Natural killer cell (primary cell): ENCODE results near the gene AGXT. TPM values are rescaled to one million over a fixed set of nuclear protein-coding genes. Genes with fewer than 3 reads are reported as not detected.

Experiments
- ATAC-seq, 3 donors: fragments of 150-1000 bp in 2 of 3; fragments of 200-7000 bp in 1 of 3; cut with Tn5 transposase; 1 replicate in 1 of 3; 2 replicates in 2 of 3; pipeline ENCODE4 v1.10.0; 2021; ENCODE audit warnings: mild to moderate bottlenecking in 2 of 3, moderate library complexity in 2 of 3
- DNase-seq, 2 donors: peaks; one replicate each; pipeline versions ENCODE4 v3.0.0 to v3.0.0-alpha.2; 2013 to 2021; ENCODE audit warnings: mixed read lengths in 1 of 2
- H3K27ac ChIP-seq: one replicate; pipeline ENCODE4 v1.5.1; 2013; ENCODE audit warnings: mild to moderate bottlenecking, low read length
- H3K27me3 ChIP-seq: one replicate; pipeline ENCODE4 v1.6.1; 2013; ENCODE audit warnings: low read length; ENCODE audit not compliant: control insufficient read depth, insufficient read depth
- H3K36me3 ChIP-seq: one replicate; pipeline ENCODE4 v1.6.1; 2013; ENCODE audit warnings: low read length; ENCODE audit not compliant: control insufficient read depth, insufficient read depth
- H3K4me1 ChIP-seq: one replicate; pipeline ENCODE4 v1.6.1; 2013; ENCODE audit warnings: low read length; ENCODE audit not compliant: control insufficient read depth, insufficient read depth
- H3K4me3 ChIP-seq: one replicate; pipeline ENCODE4 v1.5.1; 2013; ENCODE audit warnings: low read length
- H3K9me3 ChIP-seq: one replicate; pipeline ENCODE4 v1.6.1; 2013; ENCODE audit warnings: low read length; ENCODE audit not compliant: control insufficient read depth, insufficient read depth
- H3K27ac Mint-ChIP-seq, 2 donors: one replicate each; pipeline ENCODE4 v1.8.0; 2022; ENCODE audit warnings: mild to moderate bottlenecking in 2 of 2, mixed read lengths in 2 of 2, moderate library complexity in 1 of 2
- H3K27me3 Mint-ChIP-seq, 2 donors: one replicate each; pipeline ENCODE4 v1.8.0; 2022; ENCODE audit warnings: low read depth in 2 of 2, mixed read lengths in 2 of 2
- H3K36me3 Mint-ChIP-seq: one replicate; pipeline ENCODE4 v1.8.0; 2022; ENCODE audit warnings: mixed read lengths
- H3K4me1 Mint-ChIP-seq, 2 donors: one replicate each; pipeline ENCODE4 v1.8.0; 2022; ENCODE audit warnings: mixed read lengths in 2 of 2
- H3K4me3 Mint-ChIP-seq: one replicate; pipeline ENCODE4 v1.8.0; 2022; ENCODE audit warnings: mild to moderate bottlenecking, moderate library complexity, mixed read lengths
- H3K9me3 Mint-ChIP-seq, 2 donors: one replicate each; pipeline ENCODE4 v1.8.0; 2022; ENCODE audit warnings: mixed read lengths in 2 of 2
- WGBS: methylation state at CpG from one replicate; pipeline ENCODE4 v1.1.7; 2013; ENCODE audit warnings: missing lambda C conversion rate; ENCODE audit not compliant: insufficient coverage; 5-methylcytosine and 5-hydroxymethylcytosine counted together
- intact Hi-C: fragments of 100-400 bp; cut with micrococcal nuclease; formaldehyde crosslinking; loops from one replicate; pipeline ENCODE4 v1.14.2; 2022
- total RNA-seq, 4 donors: library from RNA; stranded (reverse); fragments of 120-200 nt in 1 of 4; gene quantifications; one replicate each; pipeline versions ENCODE4 v1.2.3 to v1.2.4, GENCODE V29; 2013 to 2022
- TF ChIP-seq, protein P1 (sequence below): fragments of 200-600 bp; IDR thresholded peaks from one replicate; pipeline ENCODE4 v1.8.0; 2022; ENCODE audit warnings: antibody characterized with exemption

Gene AGXT
- total RNA-seq, 3 donors from 2014 or later (not counting 1 experiment from before 2014, with no cell fraction given) = not detected

DNA sequence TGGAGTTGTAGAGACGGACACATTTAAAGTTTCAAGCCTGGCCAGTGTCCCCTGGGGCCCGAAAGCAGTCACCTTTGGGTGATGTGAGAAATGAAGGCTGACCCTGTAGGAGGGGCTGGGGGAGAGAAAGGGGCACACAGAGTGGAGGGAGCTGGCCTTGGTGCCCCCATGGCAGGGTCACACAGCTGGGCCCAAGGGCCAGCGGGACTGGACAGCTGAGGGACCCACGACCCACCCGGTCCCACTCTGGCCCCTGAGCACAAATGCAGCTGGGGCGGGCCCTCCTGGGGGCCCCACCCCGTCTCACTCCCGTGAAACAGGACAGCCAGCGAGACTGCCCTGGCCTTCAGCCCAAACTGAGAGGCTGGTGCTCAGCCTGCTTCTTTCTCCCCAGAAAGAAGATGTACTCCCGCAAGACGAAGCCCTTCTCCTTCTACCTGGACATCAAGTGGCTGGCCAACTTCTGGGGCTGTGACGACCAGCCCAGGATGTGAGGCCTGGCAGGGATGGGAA, 6.1 kb downstream of the AGXT start:
- no peaks in the 10 kb centered on the region for H3K4me1 ChIP-seq
- no peaks in the 10 kb centered on the region for H3K4me1 Mint-ChIP-seq
- H3K4me3 ChIP-seq = no peak overlapping the region
- WGBS = 92% methylated on average over 11 of the region's 12 CpGs
- H3K4me3 Mint-ChIP-seq = no peak overlapping the region
- DNase-seq = no peak
- H3K27me3 ChIP-seq = no peaks in the 10 kb centered on the region
- TF ChIP-seq, protein P1, sequence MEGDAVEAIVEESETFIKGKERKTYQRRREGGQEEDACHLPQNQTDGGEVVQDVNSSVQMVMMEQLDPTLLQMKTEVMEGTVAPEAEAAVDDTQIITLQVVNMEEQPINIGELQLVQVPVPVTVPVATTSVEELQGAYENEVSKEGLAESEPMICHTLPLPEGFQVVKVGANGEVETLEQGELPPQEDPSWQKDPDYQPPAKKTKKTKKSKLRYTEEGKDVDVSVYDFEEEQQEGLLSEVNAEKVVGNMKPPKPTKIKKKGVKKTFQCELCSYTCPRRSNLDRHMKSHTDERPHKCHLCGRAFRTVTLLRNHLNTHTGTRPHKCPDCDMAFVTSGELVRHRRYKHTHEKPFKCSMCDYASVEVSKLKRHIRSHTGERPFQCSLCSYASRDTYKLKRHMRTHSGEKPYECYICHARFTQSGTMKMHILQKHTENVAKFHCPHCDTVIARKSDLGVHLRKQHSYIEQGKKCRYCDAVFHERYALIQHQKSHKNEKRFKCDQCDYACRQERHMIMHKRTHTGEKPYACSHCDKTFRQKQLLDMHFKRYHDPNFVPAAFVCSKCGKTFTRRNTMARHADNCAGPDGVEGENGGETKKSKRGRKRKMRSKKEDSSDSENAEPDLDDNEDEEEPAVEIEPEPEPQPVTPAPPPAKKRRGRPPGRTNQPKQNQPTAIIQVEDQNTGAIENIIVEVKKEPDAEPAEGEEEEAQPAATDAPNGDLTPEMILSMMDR = no peak
- no peak overlapping the region for H3K27ac ChIP-seq
- no peak overlapping the region for H3K27ac Mint-ChIP-seq
- ATAC-seq = no peak
- no peaks in the 10 kb centered on the region for H3K27me3 Mint-ChIP-seq
- no peaks in the 10 kb centered on the region for H3K36me3 Mint-ChIP-seq
- intact Hi-C loops = no loop called here
- H3K36me3 ChIP-seq = no peaks in the 10 kb centered on the region
- H3K9me3 Mint-ChIP-seq = no peaks in the 10 kb centered on the region
- H3K9me3 ChIP-seq = no peaks in the 10 kb centered on the region

DNA sequence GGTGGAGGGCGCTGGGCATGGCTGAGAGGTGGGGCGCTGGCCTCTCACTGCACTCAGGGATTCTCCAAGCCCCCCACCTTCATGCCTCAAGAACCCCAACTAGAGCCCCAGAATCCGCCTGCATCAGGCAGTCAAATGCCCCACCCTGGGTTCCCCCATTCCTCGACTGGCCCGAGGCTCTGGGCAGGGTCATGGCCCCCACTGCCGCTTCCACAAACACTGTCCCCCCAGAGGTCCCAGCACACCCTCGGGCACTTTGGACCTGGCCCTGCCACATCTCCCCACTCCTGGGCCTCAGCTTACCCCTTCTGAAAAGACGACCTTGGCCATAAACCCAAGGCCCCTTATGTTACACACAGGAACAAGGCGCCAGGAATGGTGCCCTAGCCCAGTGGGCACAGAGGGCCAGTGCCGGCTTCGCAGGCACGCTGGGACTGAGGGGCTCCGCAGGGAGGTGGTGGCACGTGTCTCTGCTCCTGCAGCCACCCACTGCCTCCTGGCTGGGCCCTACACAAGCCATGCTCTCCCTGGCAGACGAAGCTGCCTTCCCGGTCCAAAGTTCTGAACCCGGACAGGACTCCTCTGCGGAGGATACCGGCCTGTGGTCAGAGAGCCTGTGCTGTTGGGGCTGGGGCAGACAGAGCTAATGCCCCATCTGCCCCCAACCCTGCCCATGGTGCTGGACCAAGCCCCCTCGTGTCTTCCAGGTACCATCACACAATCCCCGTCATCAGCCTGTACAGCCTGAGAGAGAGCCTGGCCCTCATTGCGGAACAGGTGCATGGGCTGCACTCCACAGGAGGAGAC, 6.8 kb downstream of the AGXT start:
- Mint-ChIP-seq H3K27ac (no peak overlapping the region), H3K9me3 (no peaks in the 10 kb centered on the region), H3K4me3 (no peak overlapping the region), H3K36me3 (no peaks in the 10 kb centered on the region), H3K27me3 (no peaks in the 10 kb centered on the region), H3K4me1 (no peaks in the 10 kb centered on the region)
- DNase-seq (no peak), ATAC-seq (no peak)
- TF ChIP-seq, protein P1 = no peak
- no peak overlapping the region for H3K27ac ChIP-seq
- no peaks in the 10 kb centered on the region for H3K4me1 ChIP-seq
- H3K27me3 ChIP-seq = no peaks in the 10 kb centered on the region
- intact Hi-C loops = no loop called here
- H3K4me3 ChIP-seq = no peak overlapping the region
- H3K36me3 ChIP-seq = no peaks in the 10 kb centered on the region
- no peaks in the 10 kb centered on the region for H3K9me3 ChIP-seq
- WGBS = 90% methylated on average over 22 of the region's 22 CpGs

DNA sequence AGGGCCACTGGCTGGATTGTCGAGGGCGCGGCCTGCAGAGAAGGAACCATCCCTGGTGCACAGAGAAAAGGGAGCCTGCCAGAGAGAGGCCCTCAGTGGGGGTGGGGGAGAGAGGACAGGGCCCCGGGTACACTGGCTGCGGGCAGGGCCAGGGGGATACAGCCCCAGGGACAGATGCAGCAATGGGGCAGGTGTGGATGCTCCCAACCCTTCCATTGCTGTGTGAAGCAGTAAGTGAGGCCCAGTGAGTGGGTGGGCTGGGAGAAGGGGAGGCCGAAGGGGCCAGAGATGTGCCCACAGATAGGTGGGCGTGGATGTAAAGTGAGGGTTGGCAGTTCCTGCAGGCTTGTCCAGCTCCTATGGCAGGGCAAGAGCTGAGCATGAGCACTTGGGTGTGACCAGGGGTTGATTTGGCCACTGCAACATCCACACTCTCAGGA, 7.4 kb downstream of the AGXT start:
- WGBS = 71% methylated on average over 7 of the region's 7 CpGs
- ATAC-seq (no peak), DNase-seq (no peak)
- Histone ChIP-seq H3K4me1 (no peaks in the 10 kb centered on the region), H3K27ac (no peak overlapping the region), H3K9me3 (no peaks in the 10 kb centered on the region), H3K36me3 (no peaks in the 10 kb centered on the region), H3K27me3 (no peaks in the 10 kb centered on the region), H3K4me3 (no peak overlapping the region)
- Mint-ChIP-seq H3K4me1 (no peaks in the 10 kb centered on the region), H3K27me3 (no peaks in the 10 kb centered on the region), H3K36me3 (no peaks in the 10 kb centered on the region), H3K4me3 (no peak overlapping the region), H3K9me3 (no peaks in the 10 kb centered on the region), H3K27ac (no peak overlapping the region)
- intact Hi-C loops = no loop called here
- TF ChIP-seq, protein P1 = no peak
